Activated CD4-positive, alpha-beta T cell treated with anti-CD3 and anti-CD28 coated beads, Interleukin-2, amount 50 U/mL, for 24 hours (primary cell): ENCODE results near the gene EPB41.
"Not testable (repeated sequence)": the region's sequence is repeated elsewhere in the genome, so short reads cannot be mapped to it uniquely, and the experiment has no call there.

Experiments
- DNase-seq, 2 donors: peaks; one replicate each; pipeline ENCODE4 v3.0.0-alpha.2; 2020; ENCODE audit warnings: low read depth in 1 of 2, low spot score in 1 of 2

The EPB41 gene

DNA sequence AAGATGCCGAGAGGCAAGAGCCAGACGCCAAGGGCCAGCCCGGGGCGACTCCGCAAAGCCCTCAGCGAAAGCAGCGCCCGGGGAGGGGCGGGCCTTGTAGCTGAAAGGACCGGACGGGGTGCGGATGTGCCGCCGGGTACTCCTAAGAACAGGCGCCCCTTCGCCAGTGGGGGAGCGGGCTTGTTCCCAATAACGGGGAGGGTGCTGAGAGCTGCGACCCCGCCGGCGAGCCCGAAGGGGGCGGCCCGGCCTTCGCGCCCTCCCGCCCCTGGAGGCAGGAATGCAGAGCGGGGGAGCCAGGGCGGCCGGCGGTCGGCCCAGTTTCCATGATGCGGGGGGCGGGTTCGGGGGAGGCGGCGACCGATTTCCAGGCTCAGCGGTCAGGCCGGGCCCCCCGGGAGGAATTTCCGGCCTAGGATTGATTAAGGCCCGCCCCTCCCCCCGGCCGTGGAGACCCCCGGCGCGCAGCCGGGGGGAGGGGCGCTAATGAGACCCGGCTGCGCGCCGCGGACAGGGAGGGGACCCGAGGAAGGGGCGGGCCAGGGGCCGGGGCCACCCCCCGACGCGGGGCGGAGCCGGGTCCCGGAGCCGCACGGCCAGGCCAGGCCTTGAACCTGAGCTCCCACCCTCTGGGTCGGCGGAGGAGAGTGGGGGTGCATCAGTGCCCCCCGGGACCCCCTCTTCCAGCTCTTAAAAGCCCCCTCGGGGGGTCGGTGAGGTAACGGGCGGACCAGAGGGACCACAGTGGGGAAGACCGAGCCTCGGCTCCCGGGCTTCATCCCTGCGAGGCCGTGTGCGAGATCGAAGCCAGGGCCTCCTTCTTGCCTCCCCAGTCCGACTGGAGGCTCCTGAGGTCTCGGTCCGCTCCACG lies 210.2 kb downstream of the EPB41 start:
- peak; percentile 19 to 43 for DNase-seq

- DNase-seq: no peak
Measured at GRCh38 chr1:29125237-29125641, 210.9 kb downstream of the EPB41 start.

DNA sequence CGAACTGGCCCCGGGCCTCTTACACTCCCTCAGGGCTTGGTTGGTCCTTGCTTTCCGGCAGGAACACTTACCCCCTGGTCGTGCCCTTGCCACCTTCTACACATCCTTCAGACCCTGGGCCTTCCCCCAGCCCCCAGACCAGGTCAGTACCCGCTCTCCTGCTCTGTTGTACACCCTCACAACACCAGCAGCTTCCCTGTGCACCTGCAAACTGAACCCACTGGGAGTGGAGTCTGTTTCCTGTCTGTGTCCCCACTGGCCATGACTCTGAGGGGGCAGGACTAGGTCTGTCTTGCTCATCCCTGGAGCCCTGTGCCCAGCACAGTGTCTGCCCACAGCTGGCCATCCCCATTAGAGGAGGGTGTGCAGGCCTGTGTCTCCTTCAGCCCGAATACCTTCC lies 211.4 kb downstream of the EPB41 start:
- DNase-seq: no peak

DNA sequence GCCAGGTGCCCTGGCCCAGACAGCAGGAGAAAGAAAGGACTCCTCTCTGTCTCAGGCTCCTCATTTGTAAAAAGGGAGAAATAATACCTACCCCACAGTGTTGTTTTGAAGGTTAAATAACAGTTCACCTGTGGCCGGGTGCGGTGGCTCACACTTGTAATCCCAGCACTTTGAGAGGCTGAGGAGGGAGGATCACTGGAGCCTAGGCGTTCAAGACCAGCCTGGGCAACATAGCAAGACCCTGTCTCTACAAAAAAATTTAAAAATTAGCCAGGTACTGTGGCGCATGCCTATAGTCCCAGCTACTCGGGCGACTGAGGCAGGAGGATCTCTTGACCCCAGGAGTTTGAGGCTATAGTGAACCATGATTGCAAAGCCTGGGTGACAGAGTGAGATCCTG lies 211.8 kb downstream of the EPB41 start:
- DNase-seq: no peak

DNA sequence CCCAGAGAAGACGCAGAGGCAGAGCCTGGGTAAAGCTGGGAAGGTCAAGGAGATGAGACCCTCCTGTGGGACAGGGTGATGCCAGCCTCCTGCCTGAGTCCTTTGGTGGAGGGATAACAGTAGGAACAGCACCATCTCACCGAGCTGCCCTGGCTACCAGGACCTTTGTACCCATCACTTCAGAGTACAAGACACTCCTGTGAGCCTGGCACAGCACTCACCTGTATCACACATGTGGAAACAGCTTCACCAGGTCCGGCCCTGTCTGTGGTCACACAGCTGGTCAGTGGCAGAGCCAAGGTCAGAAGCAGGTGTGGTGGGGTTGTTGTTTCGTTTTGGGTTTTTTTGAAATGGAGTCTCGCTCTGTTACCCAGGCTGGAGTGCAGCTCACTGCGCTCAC lies 214.4 kb downstream of the EPB41 start:
- DNase-seq: no peak

- DNase-seq: no peak
Measured at GRCh38 chr1:29129916-29130315, 215.5 kb downstream of the EPB41 start.

DNA sequence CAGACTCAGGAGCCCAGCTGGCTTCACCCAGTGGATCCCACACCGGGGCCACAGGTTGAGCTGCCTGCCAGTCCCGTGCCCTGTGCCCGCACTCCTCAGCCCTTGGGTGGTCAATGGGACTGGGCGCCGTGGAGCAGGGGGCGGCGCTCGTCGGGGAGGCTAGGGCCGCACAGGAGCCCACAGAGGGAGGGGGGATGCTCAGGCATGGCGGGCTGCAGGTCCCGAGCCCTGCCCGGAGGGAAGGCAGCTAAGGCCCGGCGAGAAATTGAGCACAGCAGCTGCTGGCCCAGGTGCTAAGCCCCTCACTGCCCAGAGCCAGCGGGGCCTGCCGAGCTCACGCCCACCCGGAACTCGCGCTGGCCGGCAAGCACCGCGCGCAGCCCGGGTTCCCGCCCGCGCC lies 216.7 kb downstream of the EPB41 start:
- DNase-seq: not testable (repeated sequence)

GRCh38 chr1:29133861-29134694 lies 219.7 kb downstream of the EPB41 start:
- no peak for DNase-seq

- DNase-seq: no peak
Measured at GRCh38 chr1:29134695-29135028, 220.3 kb downstream of the EPB41 start.

DNA sequence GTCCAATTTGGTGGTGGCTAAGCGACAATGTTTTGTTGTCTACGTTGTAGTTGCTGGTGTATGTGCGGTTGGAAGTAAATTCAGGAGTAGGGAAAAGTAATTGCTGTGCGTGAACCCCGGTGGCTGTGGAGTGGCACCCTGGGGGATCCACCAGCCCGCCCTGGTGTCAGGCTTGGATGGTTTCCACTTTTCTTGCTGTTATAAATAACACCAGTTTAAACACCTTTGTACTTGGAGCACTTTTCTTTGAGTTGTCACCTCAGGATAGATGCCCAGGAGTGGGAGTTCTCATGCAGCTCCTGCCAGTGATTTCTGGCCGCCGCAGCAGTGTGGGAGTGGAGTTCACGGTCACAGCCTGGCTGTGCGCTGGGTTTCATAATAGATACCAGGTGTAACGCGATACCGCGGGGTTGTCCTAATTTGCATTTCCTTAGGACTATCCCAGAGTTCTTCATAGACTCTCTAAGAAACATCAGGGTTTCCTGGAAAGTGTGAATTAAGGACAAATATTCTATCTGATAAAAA lies 222.1 kb downstream of the EPB41 start:
- no peak for DNase-seq

DNA sequence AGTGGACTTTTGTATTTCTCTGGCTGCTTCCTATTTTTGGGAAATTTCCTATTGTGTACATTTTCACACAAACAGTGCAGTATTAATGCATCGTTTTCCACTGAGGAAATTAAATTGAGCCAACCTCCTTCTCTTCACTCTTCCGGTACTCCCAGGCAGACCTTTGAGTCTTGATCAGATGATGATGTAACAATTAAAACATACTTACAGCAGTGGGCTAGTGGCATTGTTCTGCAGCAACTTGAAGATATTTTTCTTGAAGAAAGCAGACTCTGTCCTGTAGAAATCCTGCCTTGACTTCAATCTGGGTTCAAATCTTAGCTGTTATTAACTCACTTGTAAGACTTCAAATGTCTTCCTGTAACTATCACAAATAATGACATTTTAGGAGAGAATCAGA lies 228.3 kb downstream of the EPB41 start:
- no peak for DNase-seq

DNA sequence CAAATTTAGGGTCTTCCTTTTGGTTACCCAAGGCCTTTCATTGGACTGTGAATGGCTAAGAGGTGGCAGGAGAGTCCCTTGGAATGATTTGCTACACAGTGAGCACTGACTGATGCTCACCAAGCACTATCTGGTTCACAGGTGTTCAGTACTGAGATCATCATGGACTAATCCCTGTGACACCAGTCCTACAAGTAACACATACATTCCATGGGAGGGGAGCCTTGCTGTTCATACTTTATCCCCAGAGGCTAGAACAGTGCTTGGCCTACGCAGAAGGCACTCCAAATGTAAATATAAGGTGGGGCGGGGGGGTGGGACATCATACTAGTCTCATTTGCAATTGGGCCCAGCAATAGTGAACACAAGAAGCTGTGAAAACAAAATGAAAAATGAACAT lies 229.8 kb downstream of the EPB41 start:
- no peak for DNase-seq

DNA sequence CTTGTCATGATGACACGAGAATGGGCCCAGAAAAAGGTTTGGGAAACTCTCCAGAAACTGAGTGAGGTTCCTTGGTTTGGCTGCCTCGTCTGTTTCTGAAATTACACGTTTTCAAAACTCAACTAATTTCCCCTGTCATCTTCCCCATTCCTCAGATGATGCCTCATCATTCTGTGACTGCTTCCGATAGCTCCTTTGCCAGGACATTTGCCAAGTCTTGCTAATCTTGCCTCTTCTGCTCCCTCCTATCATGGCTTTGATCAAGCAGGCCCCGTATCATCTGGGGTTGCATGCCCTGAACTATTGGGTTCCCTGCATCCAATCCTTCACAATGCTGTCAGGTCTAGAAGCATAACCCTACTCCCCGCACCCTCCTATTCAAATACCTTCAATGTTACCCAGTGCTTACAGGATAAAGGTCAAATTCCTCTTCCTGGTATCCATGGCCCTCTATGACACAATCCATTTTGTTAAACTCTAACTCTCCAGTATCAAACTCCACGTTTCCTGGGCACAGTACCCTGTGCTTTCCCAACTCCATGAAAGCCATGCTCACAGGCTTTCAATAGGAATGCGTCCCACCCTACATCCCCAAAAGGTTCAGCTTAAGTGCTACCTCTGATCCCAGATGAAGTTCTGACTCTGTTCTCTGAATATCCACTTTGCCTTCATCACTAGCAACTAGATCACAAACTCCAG lies 231.5 kb downstream of the EPB41 start:
- no peak for DNase-seq

GRCh38 chr1:29148656-29149491 lies 234.5 kb downstream of the EPB41 start:
- no peak for DNase-seq

DNA sequence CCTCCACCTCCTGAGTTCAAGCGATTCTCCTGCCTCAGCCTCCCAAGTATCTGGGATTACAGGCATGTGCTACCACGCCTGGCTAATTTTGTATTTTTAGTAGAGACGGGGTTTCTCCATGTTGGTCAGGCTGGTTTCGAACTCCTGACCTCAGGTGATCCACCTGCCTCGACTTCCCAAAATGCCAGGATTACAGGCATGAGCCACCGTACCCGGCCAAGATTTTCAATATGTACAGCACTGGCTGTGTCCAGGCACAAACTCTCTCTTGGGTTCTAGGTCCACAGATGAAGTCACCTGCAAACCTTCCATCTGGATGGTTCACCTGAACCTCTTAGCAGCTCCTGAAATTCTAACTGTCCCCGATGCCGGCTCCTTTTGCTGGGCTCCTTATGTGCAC lies 236.0 kb downstream of the EPB41 start:
- DNase-seq: not testable (repeated sequence)

DNA sequence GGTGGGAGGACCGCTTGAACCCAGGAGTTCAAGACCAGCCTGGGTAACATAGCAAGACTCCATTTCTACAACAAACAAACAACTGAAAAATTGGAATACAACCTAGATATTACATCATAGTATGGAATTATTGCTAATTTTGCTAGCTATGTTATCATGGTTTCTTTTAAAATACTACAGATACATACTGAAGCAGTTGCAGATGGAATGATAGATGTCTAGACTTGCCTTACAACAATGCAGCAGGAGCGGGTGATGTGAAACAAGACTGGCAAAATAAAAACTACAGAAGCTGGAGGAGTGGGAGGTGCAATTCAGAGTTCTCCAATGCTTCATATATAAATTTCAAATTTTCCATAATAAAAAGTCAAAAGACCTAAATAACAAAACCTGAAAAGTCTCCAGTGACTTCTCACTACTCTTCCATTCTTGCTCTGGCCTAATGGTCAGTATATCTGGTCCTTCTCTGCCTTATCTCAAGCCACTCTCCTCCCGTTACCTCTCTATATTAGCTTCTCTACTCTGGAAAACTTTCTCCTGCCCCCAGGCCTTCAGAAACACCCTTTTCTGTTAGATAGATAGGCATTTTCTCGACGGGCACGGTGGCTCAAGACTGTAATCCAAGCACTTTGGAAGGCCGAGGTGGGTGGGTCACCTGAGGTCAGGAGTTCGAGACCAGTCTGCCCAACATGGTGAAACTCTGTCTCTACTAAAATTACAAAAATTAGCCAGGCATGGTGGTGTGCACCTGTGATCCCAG lies 237.9 kb downstream of the EPB41 start:
- DNase-seq: no peak

DNA sequence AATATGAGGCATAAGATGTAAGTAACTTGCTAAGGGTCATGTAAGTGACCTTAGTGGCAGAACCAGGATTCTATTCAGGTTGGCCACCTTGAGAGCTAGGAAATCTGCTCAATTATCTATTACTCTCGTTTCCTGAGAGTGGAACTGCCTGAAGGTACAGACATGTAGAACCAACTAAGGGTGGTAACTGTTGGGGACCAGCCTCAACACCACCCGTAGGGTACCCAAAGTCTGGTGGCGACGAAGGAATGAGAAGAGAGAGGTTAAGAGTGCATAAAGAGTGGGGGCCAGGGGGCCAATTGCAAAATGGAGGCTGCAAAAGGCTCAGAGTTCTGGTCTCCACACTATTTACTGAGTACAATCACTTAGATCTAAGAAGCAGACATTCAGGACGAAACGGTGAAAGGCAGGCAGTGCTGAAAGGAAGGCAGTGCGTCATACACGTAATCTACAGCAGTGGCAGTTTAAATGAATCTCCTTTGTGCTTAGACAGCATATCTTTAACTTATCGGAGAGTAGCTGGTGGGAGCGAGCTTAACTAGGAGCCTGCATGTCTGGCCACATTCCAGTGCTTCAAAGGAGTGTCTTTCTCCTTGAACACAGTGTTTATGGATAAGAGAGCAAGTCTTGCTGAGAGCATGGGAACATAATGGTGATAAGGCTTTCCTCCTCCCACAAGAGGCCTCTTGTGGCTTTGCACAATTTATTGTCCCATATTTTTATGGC lies 242.3 kb downstream of the EPB41 start:
- DNase-seq: no peak

DNA sequence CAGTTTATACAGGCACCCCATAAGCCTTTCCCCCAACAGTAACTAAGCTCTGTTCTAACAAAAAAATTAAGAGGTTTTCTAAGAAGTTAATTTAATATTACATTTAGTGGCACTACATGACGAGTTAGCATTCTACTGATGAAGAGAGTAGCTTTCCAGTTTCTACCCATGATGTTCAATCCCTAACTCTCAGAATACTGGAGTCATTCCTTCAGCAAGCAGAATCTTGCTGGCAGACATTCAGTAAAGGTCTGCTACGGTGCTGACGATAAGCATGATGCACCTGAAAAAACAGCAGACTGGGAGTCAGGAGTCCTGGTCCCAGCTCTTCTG lies 242.9 kb downstream of the EPB41 start:
- no peak for DNase-seq

- DNase-seq: no peak
Measured at GRCh38 chr1:29159773-29160172, 245.4 kb downstream of the EPB41 start.
